BJ (cell line): ENCODE results near the gene MYOG. TPM values are rescaled to one million over a fixed set of nuclear protein-coding genes. Genes with fewer than 3 reads are reported as not detected.

Experiments used
- CTCF ChIA-PET: fragments of 350-600 bp; formaldehyde crosslinking; extraction: SDS; loops from one replicate; lab custom pipeline; 2021; ENCODE audit warnings: antibody characterized with exemption, inconsistent platforms; lab: Yijun Ruan, JAX
- POLR2A ChIA-PET: fragments of 300-600 bp; sonication (Branson Sonifier 250); formaldehyde crosslinking; extraction: SDS; loops from one replicate; lab custom pipeline; 2021; ENCODE audit warnings: antibody characterized with exemption; lab: Charles Lee
- DNase-seq: peaks from one replicate; pipeline ENCODE4 v3.0.0-alpha.2; 2011; ENCODE audit warnings: low read depth
- H3K27me3 ChIP-seq: 2 replicates; pipeline ENCODE4 v1.6.0; 2011; ENCODE audit warnings: low read length; ENCODE audit not compliant: control insufficient read depth, insufficient read depth
- H3K36me3 ChIP-seq: 2 replicates; pipeline ENCODE4 v1.5.1; 2011; ENCODE audit warnings: low read length; ENCODE audit not compliant: control insufficient read depth, insufficient read depth
- H3K4me3 ChIP-seq: 2 replicates; pipeline ENCODE4 v1.5.1; 2011; ENCODE audit warnings: low read depth, mild to moderate bottlenecking, control low read depth, low read length
- CTCF ChIP-seq: IDR thresholded peaks from 2 replicates; pipeline ENCODE4 v1.5.1; 2011; ENCODE audit warnings: low read depth, mild to moderate bottlenecking, control low read depth, inconsistent platforms, low read length, moderate library complexity; ENCODE audit not compliant: insufficient read depth
- polyA plus RNA-seq: library from polyadenylated mRNA; depleted of rRNA; stranded (reverse); fragments of >200 nt; gene quantifications from 2 replicates; pipeline ENCODE4 v1.2.3, GENCODE V29; 2011

Gene MYOG
- polyA plus RNA-seq, 1 experiment, result not detected

GRCh38 chr1:203038217-203038741 is 47.5 kb downstream of the MYOG start:
- DNase-seq, result no peak
- Histone ChIP-seq H3K4me3 (no peak overlapping the region), H3K27me3 (no peaks in the 10 kb centered on the region), H3K36me3 (no peaks in the 10 kb centered on the region; the same call in 1 of the 2 replicates)
- TF ChIP-seq CTCF, result no peak
- ChIA-PET CTCF (interaction anchor here (1.0 to 10.0 kb wide), 21 partner anchors 9 to 231 kb away, joined by 3 to 162 read pairs (median 13); partner anchors contain the start of genes ADORA1, MYBPH and PPFIA4), POLR2A (no interaction called here)

- DNase-seq, result no peak
- TF ChIP-seq CTCF, result no peak
- ChIA-PET CTCF (interaction anchor here (1.0 to 10.0 kb wide), 12 partner anchors 10 to 231 kb away, joined by 3 to 162 read pairs (median 57); partner anchors contain the start of genes ADORA1, MYBPH and PPFIA4), POLR2A (no interaction called here)
- Histone ChIP-seq H3K4me3 (no peak overlapping the region), H3K27me3 (no peaks in the 10 kb centered on the region), H3K36me3 (no peaks in the 10 kb centered on the region; the same call in 1 of the 2 replicates)
Measured at GRCh38 chr1:203037509-203038190, 48.2 kb downstream of the MYOG start.

GRCh38 chr1:203036537-203036936 is 49.3 kb downstream of the MYOG start:
- Histone ChIP-seq H3K36me3 (no peaks in the 10 kb centered on the region; the same call in 1 of the 2 replicates), H3K4me3 (no peak overlapping the region), H3K27me3 (no peaks in the 10 kb centered on the region)
- CTCF ChIA-PET, result interaction anchor here (0.7 to 5.4 kb wide), 9 partner anchors 90 to 236 kb away, joined by 3 to 34 read pairs (median 3); no protein-coding TSS in a partner anchor
- POLR2A ChIA-PET, result no interaction called here
- TF ChIP-seq CTCF, result no peak
- no peak for DNase-seq

GRCh38 chr1:203036135-203036534 is 49.7 kb downstream of the MYOG start:
- Histone ChIP-seq H3K27me3 (no peaks in the 10 kb centered on the region), H3K36me3 (no peaks in the 10 kb centered on the region; the same call in 1 of the 2 replicates), H3K4me3 (no peak overlapping the region)
- DNase-seq, result no peak
- ChIA-PET CTCF (interaction anchor here (0.7 to 5.4 kb wide), 9 partner anchors 10 to 236 kb away, joined by 3 to 34 read pairs (median 3); partner anchors contain the start of gene PPFIA4), POLR2A (no interaction called here)
- TF ChIP-seq CTCF, result no peak
